Body of pancreas (tissue), 4 donors: ENCODE measurements around the gene ARL6IP4.

Experiments used
- CTCF ChIP-seq, 7 experiments: fragments of 450-650 bp in 4 of 7; fragments of 200-600 bp in 3 of 7; sonication (generic) in 3 of 7; IDR thresholded peaks; one replicate each; pipeline ENCODE4 v1.5.1; 2016 to 2019; ENCODE audit warnings: antibody characterized with exemption in 7 of 7
- POLR2A ChIP-seq, 3 donors: fragments of 450-650 bp; IDR thresholded peaks; one replicate each; pipeline ENCODE4 v1.6.1; 2016; ENCODE audit warnings: antibody characterized with exemption in 3 of 3, mild to moderate bottlenecking in 2 of 3

- TF ChIP-seq CTCF (IDR thresholded peaks at IDR 0.05) (no peak), POLR2A (IDR thresholded peaks at IDR 0.05) (no peak)
Observed at GRCh38 chr12:122994781-122995502, 14.5 kb downstream of the ARL6IP4 start.
